GM12873 (cell line): ENCODE measurements around the gene TNIP1.

Experiments
- CTCF ChIP-seq: IDR thresholded peaks from 2 replicates; pipeline ENCODE4 v1.5.1; 2012; ENCODE audit warnings: low read depth, mild to moderate bottlenecking, moderate library complexity, low read length, control low read depth; ENCODE audit not compliant: insufficient read depth; ENCODE audit errors: missing control alignments

The TNIP1 gene

GRCh38 chr5:151089726-151090125 lies 8.9 kb upstream of the TNIP1 start:
- no peak for TF ChIP-seq CTCF

GRCh38 chr5:151088986-151089385 lies 8.2 kb upstream of the TNIP1 start:
- no peak for TF ChIP-seq CTCF

- TF ChIP-seq CTCF: no peak
These were observed 6.7 kb upstream of the TNIP1 start for GRCh38 chr5:151087486-151087885.

- TF ChIP-seq CTCF: no peak
These were observed 6.1 kb upstream of the TNIP1 start for GRCh38 chr5:151086905-151087360.

GRCh38 chr5:151086192-151086869 lies 5.5 kb upstream of the TNIP1 start:
- no peak for TF ChIP-seq CTCF

- TF ChIP-seq CTCF: no peak
These were observed 4.7 kb upstream of the TNIP1 start for GRCh38 chr5:151085517-151086041.

GRCh38 chr5:151084363-151084762 lies 3.5 kb upstream of the TNIP1 start:
- no peak for TF ChIP-seq CTCF
